ENCODE measurements around the gene PSMC3IP.
"Not testable (repeated sequence)": the region's sequence is repeated elsewhere in the genome, so short reads cannot be mapped to it uniquely, and the experiment has no call there.

PSMC3IP gene

DNA sequence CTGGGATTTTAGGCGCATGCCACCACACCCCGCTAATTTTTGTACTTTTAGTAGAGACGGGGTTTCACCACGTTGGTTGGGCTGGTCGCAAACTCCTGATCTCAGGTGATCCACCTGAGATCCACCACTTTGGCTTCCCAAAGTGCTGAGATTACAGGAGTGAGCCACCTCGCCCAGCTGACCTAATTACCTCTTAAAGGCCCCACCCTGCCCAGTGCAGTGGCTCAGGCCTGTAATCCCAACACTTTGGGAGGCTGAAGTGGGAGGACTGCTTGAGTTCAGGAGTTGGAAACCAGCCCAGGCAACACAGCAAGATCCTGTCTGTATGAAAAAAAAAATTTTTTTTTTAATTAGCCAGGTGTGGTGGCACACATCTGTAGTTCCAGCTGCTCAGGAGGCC is 18.5 kb downstream of the PSMC3IP start:
- Mint-ChIP-seq H3K27me3 (no peaks in the 10 kb centered on the region), H3K36me3 (ENCODE audit: low read depth) (peaks cover 5% of the 10 kb centered on the region), H3K4me3 (no peak overlapping the region), H3K4me1 (peaks cover 40% of the 10 kb centered on the region), H3K27ac (no peak overlapping the region), H3K9me3 (no peaks in the 10 kb centered on the region)
- no peak for DNase-seq
- ATAC-seq: no peak

DNA sequence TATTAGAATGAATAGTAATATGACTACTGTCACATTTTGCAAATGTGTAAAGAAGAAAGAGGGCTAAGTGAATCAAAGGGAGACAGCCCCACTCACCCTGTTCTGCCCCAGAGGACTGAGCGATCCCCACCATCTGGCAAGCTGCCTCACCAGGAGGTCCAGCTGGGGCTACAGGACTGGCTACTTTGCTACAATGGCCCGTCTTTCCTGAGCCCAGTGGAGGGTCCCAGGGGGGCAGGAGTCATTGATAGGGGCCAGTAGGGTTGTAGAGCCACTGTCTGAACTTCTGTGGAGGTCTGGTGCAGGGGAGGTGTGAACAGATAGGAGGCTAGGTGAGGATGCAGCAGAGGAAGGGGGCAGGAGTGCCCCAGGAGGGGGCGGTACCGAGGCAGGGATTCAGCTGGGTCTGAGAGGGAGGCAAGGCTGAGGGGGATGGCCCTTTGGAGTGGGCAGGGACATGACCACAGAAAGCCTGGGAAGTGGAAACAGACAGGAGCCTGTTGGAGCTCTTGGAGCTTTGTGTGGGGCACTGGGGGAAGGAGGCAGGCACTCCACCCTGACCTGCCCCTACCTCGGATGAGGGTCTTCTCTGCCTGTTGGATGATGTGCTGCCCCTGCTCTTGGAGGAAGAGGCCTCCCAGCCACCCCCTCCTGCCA is 21.4 kb downstream of the PSMC3IP start:
- not testable (repeated sequence) for H3K9me3 Mint-ChIP-seq; ATAC-seq; H3K27ac Mint-ChIP-seq; DNase-seq; H3K27me3 Mint-ChIP-seq; H3K36me3 Mint-ChIP-seq (ENCODE audit: low read depth)
- H3K4me1 Mint-ChIP-seq: peaks cover 24% of the 10 kb centered on the region
- H3K4me3 Mint-ChIP-seq: peak overlapping the region; percentile 86

DNA sequence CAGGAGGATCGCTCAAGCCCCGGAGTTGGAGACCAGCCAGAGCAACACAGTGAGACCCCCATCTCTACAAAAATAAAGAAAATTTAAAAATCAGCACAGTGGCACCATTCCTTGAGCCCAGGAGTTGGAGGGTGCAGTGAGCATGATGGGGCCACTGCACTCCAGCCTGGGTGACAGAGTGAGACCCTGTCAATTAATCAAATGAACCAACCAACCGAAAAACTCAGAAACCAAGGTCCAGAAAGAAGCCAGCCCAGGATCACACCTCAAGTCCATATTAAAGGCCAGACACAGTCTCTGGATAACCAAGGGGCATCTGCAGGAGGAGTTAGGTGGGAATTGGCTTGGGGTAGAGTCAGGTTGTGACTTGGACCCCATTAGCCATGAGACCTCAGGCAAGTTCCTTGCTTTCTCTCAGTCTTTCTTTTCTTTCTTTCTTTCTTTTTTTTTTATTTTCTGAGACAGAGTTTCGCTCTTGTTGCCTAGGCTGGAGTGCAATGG is 22.4 kb downstream of the PSMC3IP start:
- Mint-ChIP-seq H3K36me3 (ENCODE audit: low read depth) (no peaks in the 10 kb centered on the region), H3K4me3 (peak overlapping the region; percentile 86), H3K27ac (peak overlapping the region; percentile 86), H3K27me3 (no peaks in the 10 kb centered on the region), H3K9me3 (no peaks in the 10 kb centered on the region), H3K4me1 (peaks cover 22% of the 10 kb centered on the region)
- ATAC-seq (no peak), DNase-seq (no peak)

DNA sequence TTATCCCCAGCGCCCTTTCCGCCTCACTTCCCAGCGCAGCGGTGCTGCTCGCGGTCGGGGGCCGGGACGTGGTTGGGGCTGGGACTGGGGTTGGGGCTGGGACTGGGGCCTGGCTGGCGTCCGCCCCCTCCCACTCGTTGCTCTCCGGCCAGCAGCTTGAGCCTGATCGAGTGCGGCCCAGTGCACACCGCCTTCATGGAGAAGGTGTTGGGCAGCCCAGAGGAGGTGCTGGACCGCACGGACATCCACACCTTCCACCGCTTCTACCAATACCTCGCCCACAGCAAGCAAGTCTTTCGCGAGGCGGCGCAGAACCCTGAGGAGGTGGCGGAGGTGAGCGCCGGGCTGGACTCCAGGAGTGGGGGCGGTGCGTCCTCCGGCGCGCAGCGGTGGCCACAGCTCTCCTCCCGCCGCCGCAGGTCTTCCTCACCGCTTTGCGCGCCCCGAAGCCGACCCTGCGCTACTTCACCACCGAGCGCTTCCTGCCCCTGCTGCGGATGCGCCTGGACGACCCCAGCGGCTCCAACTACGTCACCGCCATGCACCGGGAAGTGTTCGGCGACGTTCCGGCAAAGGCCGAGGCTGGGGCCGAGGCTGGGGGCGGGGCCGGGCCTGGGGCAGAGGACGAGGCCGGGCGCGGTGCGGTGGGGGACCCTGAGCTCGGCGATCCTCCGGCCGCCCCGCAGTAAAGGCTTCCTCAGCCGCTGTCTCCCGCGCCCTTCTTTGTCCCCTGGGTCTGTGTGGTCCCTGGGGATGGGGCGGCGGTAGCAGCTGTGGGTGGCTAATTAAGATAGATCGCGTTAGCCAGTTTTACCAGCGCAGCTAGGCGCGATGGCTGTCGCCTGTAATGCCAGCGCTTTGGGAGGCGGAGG is 23.0 kb downstream of the PSMC3IP start:
- H3K27ac Mint-ChIP-seq: peak overlapping the region; percentile 86
- no peaks in the 10 kb centered on the region for H3K9me3 Mint-ChIP-seq
- no peaks in the 10 kb centered on the region for H3K27me3 Mint-ChIP-seq
- ATAC-seq: peak; percentile 91
- DNase-seq: peak; percentile 88
- H3K36me3 Mint-ChIP-seq (ENCODE audit: low read depth): no peaks in the 10 kb centered on the region
- peak overlapping the region; percentile 86 for H3K4me3 Mint-ChIP-seq
- H3K4me1 Mint-ChIP-seq: peaks cover 22% of the 10 kb centered on the region

DNA sequence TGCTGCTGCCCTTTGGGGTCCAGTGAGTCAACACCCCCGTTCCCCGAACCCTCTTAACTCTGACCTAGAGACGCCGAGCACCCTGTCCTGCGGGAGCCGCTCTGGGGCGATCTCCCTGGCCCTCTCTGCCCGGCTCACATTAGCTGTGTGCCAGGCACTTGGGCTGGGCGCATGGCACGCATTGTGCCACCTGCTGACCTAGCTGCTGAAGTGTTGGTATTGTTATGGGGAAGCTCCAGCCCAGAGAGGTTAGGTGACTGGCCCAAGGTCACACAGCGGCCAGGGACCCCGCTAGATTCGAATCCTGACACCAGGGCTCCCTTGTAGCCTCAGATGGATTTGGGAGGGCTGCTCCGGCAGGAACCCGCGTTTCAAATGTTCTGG is 23.7 kb downstream of the PSMC3IP start:
- Mint-ChIP-seq H3K36me3 (ENCODE audit: low read depth) (no peaks in the 10 kb centered on the region), H3K4me1 (peaks cover 28% of the 10 kb centered on the region), H3K27ac (peak overlapping the region; percentile 86), H3K4me3 (peak overlapping the region; percentile 86), H3K27me3 (no peaks in the 10 kb centered on the region), H3K9me3 (no peaks in the 10 kb centered on the region)
- ATAC-seq: peak; percentile 13
- DNase-seq: no peak

DNA sequence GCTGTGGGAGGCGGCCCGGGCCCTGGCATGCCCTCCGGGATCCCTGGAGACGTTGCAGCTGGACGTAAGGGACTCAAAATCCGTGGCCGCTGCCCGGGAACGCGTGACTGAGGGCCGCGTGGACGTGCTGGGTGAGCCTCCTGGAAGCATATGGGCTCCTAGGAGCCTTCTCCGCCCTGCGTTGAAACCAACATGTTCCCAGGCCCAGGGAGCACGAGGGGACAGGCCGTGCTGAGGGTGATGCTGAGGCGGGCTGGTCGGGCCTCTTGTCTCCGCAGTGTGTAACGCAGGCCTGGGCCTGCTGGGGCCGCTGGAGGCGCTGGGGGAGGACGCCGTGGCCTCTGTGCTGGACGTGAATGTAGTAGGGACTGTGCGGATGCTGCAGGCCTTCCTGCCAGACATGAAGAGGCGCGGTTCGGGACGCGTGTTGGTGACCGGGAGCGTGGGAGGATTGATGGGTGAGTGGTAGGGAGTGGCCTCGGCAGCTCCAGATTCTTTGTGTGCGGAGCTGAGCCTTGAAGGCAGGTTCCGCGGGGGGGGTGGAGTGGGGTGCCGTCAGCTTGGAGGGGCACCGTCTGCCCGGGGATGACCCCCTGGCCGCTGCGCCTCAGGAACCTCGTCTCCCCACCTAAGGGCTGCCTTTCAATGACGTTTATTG is 24.2 kb downstream of the PSMC3IP start:
- Mint-ChIP-seq H3K9me3 (no peaks in the 10 kb centered on the region), H3K36me3 (ENCODE audit: low read depth) (no peaks in the 10 kb centered on the region), H3K4me3 (peak overlapping the region; percentile 86), H3K4me1 (peaks cover 30% of the 10 kb centered on the region), H3K27me3 (no peaks in the 10 kb centered on the region), H3K27ac (peak overlapping the region; percentile 86)
- ATAC-seq (no peak), DNase-seq (no peak)

DNA sequence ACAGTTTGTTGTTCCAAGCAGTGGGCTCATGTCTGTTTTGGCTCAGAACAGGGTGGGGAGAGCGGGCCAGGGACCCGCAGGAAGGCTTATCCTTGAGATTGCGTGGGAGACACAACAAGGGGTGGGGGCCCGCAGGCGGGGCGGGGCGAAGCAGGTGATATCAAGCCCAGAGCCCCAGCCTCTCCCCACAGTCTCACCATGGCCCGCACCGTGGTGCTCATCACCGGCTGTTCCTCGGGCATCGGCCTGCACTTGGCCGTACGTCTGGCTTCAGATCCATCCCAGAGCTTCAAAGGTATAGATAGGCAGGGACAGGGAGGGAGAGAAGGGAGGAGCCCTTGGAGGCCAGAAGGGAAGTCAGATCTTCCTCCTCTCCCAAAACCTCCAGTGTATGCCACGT is 24.8 kb downstream of the PSMC3IP start, which contains the start of gene HSD17B1:
HSD17B1 (plus strand) TSS at position 188 of the 400 bp plus-strand sequence; CDS start at position 199, 11 bp downstream.
- H3K4me1 Mint-ChIP-seq: peaks cover 30% of the 10 kb centered on the region

DNA sequence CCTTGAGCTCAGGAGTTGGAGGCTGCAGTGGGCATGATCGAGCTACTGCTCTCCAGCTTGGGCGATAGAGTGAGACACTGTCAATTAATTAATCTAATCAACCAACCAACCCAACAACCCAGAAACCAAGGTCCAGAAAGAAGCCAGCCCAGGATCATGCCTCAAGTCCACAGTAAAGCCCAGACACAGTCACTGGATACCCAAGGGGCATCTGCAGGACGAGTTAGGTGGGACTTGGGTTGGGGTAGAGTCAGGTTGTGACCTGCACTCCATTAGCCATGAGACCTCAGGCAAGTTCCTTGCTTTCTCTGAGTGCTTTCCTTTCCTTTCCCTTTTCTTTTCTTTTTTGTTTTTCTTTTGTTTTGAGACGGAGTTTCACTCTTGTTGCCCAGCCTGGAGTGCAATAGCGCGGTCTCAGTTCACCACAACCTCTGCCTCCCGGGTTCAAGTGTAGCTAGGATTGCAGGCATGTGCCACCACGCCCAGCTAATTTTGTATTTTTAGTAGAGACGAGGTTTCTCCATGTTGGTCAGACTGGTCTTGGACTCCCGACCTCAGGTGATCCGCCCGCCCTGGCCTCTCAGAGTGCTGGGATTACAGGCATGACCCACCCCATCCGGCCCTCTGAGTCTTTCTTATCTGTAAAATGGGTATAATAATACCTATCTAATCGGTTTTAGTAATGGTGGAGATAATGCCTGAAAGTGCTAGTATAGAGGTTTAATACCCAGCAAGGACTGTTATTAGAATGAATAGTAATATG is 28.4 kb downstream of the PSMC3IP start:
- DNase-seq (no peak), ATAC-seq (no peak)

More for the DNA sequence above, 24.8 kb downstream of the PSMC3IP start, which contains the start of gene HSD17B1:
- not testable (repeated sequence) for ATAC-seq; DNase-seq; H3K36me3 Mint-ChIP-seq (ENCODE audit: low read depth); H3K9me3 Mint-ChIP-seq; H3K27me3 Mint-ChIP-seq
- Mint-ChIP-seq H3K4me3 (peak within 1 kb of the TSS; percentile 86), H3K27ac (peak within 1 kb of the TSS; percentile 86)

DNA sequence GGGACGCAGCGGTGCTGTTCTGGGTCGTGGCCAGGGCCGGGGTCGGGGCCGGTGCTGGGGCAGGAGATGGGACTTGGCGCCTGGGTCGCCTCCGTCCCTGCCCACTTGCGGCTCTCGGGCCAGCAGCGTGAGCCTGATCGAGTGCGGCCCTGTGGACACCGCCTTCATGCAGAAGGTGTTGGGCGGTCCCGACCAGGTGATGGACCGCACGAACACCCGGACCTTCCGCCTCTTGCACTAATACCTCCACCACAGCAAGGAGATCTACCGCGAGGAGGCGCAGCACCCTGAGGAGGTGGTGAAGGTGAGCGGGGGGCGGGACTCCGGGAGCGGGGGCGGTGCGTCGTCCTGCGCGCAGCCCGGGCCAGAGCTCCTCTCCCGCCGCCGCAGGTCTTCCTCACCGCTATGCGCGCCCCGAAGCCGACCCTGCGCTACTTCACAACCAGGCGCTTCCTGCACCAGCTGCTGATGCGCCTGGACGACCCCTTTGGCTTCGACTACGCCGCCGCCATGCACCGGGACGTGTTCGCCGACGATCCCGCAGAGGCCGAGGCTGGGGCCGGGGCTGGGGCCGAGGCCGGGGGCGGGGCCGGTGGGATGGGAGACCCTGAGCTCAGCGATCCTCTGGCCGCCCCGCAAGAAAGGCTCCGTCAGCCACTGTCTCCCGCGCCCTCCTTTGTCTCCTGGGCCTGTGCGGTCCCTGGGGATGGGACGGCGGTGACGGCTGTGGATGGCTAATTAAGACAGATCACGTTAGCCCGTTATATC is 29.3 kb downstream of the PSMC3IP start:
- Mint-ChIP-seq H3K4me3 (peak overlapping the region; percentile 36), H3K4me1 (peaks cover 14% of the 10 kb centered on the region), H3K36me3 (ENCODE audit: low read depth) (no peaks in the 10 kb centered on the region), H3K27me3 (no peaks in the 10 kb centered on the region), H3K9me3 (no peaks in the 10 kb centered on the region), H3K27ac (no peak overlapping the region)
- ATAC-seq: peak; percentile 69
- DNase-seq: peak; percentile 84

More for the DNA sequence above, 28.4 kb downstream of the PSMC3IP start:
- H3K9me3 Mint-ChIP-seq: no peaks in the 10 kb centered on the region
- H3K27me3 Mint-ChIP-seq: no peaks in the 10 kb centered on the region
- no peak overlapping the region for H3K27ac Mint-ChIP-seq
- peaks cover 21% of the 10 kb centered on the region for H3K4me1 Mint-ChIP-seq
- peak overlapping the region; percentile 36 for H3K4me3 Mint-ChIP-seq
- no peaks in the 10 kb centered on the region for H3K36me3 Mint-ChIP-seq (ENCODE audit: low read depth)

DNA sequence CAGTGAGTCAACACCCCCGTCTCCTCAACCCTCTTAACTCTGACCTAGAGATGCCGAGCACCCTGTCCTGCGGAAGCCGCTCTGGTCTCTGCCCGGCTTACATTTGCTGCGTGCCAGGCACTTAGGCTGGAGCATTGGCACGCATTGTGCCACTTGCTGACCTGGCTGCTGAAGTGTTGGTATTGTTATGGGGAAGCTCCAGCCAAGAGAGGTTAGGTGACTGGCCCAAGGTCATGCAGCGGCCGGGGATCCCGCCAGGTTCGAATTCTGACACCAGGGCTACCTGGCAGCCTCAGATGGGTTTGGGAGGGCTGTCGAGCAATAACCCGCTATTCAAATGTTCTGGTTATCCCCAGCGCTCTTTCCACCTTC is 29.8 kb downstream of the PSMC3IP start:
- ATAC-seq: no peak
- H3K9me3 Mint-ChIP-seq: no peaks in the 10 kb centered on the region
- H3K4me1 Mint-ChIP-seq: peaks cover 13% of the 10 kb centered on the region
- no peaks in the 10 kb centered on the region for H3K27me3 Mint-ChIP-seq
- no peak overlapping the region for H3K4me3 Mint-ChIP-seq
- peaks cover 1% of the 10 kb centered on the region for H3K36me3 Mint-ChIP-seq (ENCODE audit: low read depth)
- H3K27ac Mint-ChIP-seq: no peak overlapping the region
- DNase-seq: no peak

DNA sequence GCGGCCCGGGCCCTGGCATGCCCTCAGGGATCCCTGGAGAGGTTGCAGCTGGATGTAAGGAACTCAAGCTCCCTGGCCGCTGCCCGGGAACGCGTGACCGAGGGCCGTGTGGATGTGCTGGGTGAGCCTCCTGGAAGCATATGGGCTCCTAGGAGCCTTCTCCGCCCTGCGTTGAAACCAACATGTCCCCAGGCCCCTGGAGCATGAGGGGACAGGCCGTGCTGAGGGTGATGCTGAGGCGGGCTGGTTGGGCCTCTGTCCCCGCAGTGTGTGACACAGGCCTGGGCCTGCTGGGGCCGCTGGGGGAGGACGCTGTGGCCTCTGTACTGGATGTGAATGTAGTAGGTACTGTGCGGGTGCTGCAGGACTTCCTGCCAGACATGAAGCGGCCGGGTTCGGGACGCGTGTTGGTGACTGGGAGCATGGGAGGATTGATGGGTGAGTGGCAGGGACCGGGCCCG is 30.5 kb downstream of the PSMC3IP start:
- ATAC-seq (no peak), DNase-seq (no peak)
- H3K27me3 Mint-ChIP-seq: no peaks in the 10 kb centered on the region
- H3K27ac Mint-ChIP-seq: no peak overlapping the region
- no peak overlapping the region for H3K4me3 Mint-ChIP-seq
- H3K9me3 Mint-ChIP-seq: no peaks in the 10 kb centered on the region
- H3K36me3 Mint-ChIP-seq (ENCODE audit: low read depth): peaks cover 1% of the 10 kb centered on the region
- peaks cover 11% of the 10 kb centered on the region for H3K4me1 Mint-ChIP-seq

DNA sequence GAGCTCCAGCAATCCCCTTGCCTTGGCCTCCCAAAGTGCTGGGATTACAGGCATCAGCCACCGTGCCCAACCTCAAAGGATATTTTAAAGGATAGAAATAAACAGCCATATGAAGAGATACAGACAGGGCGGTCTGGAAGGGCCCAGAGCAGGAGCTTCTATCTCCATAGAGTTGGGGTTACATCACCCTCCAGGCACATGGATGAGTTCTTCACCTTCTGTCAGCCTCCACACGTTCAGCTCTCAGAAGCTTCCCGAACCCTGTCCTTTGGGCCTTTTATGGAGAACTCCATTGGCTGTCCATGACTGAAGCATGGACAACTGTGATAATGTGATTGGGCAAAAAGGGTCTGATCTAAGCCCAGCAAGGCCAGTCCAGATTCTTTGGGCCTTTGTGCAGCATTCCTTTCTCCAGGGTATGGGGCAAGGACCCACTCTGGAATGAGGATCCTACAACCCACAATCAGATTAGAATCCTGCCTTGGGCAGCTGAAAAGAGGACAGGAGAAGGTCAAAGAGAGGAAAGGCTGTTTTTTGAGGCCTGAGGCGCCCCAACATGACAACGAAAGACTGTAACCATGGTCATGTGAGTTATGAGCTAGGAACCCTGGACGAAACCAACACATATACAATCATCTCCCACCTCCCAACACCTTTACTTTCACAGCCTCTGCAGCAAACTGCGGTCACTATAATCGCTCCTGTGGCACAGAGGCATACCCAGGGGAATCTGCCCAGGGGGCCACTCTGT is 31.6 kb downstream of the PSMC3IP start:
- not testable (repeated sequence) for ATAC-seq; H3K27me3 Mint-ChIP-seq; H3K36me3 Mint-ChIP-seq (ENCODE audit: low read depth); DNase-seq; H3K27ac Mint-ChIP-seq; H3K4me3 Mint-ChIP-seq; H3K9me3 Mint-ChIP-seq
- H3K4me1 Mint-ChIP-seq: peaks cover 19% of the 10 kb centered on the region

DNA sequence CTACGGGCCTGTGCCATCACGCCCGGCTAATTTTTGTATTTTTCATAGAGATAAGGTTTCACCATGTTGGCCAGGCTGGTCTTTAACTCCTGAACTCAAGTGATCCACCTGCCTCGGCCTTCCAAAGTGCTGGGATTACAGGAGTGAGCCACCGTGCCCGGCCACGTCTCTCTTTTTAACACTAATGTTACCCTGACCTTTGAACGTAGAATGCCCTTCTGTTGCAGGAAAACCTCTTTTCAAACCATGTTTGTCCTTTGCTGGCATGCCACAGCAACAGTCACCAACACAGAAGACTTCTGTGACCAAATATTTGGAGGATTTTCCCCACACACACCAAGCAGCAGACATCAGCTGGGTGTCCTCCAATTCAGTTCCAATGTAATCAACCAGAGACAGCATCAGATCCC is 32.6 kb downstream of the PSMC3IP start:
- DNase-seq (no peak), ATAC-seq (no peak)
- Mint-ChIP-seq H3K27me3 (no peaks in the 10 kb centered on the region), H3K36me3 (ENCODE audit: low read depth) (peaks cover 3% of the 10 kb centered on the region), H3K27ac (no peak overlapping the region), H3K9me3 (no peaks in the 10 kb centered on the region), H3K4me3 (no peak overlapping the region), H3K4me1 (peaks cover 28% of the 10 kb centered on the region)
